Measurements from ENCODE around the gene STK17B.
"Not testable (repeated sequence)": the region's sequence is repeated elsewhere in the genome, so short reads cannot be mapped to it uniquely, and the experiment has no call there.

Gene STK17B

DNA sequence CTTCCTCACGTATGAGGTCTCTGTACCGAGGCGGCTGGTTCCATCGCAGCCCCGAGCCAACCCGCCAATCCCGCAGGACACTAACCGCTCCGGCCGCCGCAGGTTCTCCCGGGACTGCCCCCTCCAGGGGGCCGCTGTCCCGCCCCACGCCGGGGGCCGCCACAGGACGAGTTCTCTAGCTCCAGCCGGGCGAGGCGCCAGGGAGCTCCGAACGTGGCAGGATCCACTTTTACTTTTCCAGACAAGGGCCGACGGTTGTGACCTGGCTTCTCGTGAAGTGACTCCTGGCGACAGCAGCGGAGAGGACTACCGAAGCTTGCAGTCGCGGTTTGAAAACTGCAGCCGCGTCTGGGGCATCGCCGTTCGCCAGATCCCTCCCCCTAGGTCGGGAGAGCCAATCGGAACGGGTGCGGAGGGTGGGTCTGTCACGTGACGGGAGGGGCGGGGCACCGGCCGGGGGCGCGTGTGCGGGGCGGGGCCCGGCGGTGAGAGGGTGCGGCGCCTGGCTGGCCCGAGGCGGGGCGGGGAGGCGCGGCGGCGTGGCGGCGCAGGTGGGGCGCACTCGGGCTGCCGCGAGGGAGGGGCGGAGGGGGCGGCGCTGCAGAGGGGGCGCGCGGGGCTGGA lies at the start of gene STK17B:
Gene STK17B (minus strand): TSS at position 331 of the 624 bp plus-strand sequence. CDS start 8,195 bp downstream, outside the sequence.
- in situ Hi-C loops (cut with HindIII; ENCODE audit: low sequenced_read_pairs), result no loop called here

DNA sequence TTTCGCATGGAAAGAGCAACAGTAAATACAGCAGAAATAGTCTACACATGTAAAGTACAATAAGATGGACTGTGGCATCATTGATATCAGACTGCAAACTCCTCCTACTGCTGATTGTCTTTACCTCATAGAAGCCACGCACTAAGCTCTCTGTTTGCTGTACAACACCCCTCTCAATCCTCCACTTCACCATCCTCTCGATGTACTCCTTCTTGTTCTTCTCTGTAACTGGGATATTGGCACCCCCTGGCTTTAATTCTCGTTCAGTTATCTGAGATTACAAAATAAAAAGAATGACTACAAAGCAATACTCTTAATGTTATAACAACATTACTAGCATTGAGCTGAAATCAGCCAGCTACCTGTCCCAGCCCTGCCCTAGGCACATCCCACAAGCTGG lies 49.3 kb upstream of the STK17B start:
- in situ Hi-C loops (cut with HindIII; ENCODE audit: low sequenced_read_pairs), result no loop called here

DNA sequence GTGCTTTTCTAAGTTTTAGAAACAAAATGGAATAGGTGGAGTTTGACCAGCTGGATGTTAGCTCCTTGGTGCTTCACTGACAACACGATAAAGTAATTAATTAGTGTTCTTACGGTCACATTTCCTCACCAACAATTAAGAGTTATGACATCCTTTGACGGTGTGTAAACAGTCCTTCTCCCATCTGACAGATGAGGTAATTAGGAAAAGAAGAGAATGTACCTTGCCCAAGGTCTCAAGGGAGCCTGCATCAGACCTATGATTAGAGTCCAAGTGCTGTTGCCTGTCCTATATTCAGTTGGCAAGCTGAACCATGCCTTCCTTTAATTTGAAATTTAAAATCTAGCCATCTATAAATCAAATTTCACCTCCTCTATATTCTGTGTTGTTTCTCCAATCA lies 48.3 kb upstream of the STK17B start:
- in situ Hi-C loops (cut with HindIII; ENCODE audit: low sequenced_read_pairs), result no loop called here

GRCh38 chr2:196218106-196218505 lies 46.7 kb upstream of the STK17B start:
- in situ Hi-C loops (cut with HindIII; ENCODE audit: low sequenced_read_pairs), result no loop called here

DNA sequence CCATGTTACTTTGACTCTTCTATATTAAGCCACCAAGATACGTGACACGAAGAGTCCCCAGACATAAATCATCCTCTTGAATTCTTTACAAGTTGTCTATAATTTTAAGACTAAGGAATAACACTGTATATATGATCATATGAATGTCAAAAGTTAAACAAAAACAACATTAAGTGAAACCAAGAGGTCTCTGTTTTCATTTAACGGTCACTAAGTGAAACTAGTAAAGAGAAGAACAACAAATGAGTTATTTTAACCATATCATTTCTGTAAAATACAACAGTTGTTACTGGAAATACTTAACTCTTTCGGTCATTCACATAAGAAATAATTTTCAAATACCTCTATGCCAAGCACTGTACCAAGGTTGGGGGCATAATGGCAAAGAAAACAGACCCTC lies 45.7 kb upstream of the STK17B start:
- in situ Hi-C loops (cut with HindIII; ENCODE audit: low sequenced_read_pairs), result no loop called here

- in situ Hi-C loops (cut with HindIII; ENCODE audit: low sequenced_read_pairs), result no loop called here
These were observed 44.0 kb upstream of the STK17B start for GRCh38 chr2:196215376-196215775.

DNA sequence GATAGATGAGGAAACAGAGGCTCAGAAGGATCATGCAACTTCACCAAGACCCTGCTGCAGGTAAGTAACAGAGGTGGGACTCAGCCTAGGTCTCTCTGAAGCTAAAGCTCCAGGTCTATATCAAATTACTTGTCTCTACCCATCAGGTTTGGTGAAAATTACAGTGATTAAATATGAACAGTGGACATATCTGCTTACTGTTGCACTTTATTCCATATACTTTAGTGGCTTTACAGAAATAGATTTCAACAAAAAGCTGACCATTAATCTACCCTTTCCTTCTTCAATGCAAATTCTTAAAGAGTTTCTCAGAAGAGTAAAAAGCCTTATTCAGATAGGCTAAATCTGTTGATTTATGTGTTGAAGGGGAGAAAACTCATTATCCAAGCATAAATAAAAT lies 42.8 kb upstream of the STK17B start:
- in situ Hi-C loops (cut with HindIII; ENCODE audit: low sequenced_read_pairs), result no loop called here

GRCh38 chr2:196213252-196213980 lies 42.0 kb upstream of the STK17B start:
- in situ Hi-C loops (cut with HindIII; ENCODE audit: low sequenced_read_pairs), result no loop called here

- in situ Hi-C loops (cut with HindIII; ENCODE audit: low sequenced_read_pairs), result no loop called here
These were observed 37.5 kb upstream of the STK17B start for GRCh38 chr2:196208915-196209314.

- in situ Hi-C loops (cut with HindIII; ENCODE audit: low sequenced_read_pairs), result no loop called here
These were observed 35.4 kb upstream of the STK17B start for GRCh38 chr2:196206804-196207203.

- in situ Hi-C loops (cut with HindIII; ENCODE audit: low sequenced_read_pairs), result no loop called here
These were observed 34.6 kb upstream of the STK17B start for GRCh38 chr2:196205881-196206435.

DNA sequence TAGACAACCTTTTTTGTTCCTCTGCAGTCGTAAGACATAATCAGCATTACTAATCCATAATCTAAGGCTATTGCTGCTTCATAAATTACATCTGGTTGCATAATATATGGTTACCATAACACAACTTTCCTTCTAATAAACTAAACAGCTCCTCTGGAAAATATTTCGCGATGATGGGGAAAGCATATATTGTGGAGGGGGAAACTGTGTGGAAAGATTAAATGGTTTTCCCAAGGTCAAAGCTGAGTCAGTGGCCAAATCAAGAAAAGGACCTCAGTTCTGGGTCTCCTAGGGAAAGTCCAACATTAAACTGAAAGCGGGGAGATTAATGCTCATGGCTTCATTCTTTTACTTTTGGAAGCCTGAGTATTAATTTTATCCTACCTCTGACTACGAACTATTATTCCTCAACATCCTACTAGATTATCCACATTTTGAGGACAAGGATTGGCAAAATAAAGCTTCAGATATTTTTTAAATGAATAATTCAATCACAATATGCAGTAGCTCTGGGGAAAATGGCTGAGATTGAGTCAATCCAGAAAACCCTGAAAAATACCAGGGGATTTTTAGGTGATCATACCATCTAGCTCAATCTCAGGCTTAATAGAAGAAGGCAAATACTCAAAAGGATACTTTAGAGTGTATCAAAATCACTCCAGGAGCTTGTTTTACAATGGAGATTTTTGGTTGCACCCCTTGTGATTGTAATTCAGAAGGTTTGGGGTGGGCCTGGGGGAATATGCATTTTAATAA lies 33.8 kb upstream of the STK17B start:
- in situ Hi-C loops (cut with HindIII; ENCODE audit: low sequenced_read_pairs), result no loop called here

DNA sequence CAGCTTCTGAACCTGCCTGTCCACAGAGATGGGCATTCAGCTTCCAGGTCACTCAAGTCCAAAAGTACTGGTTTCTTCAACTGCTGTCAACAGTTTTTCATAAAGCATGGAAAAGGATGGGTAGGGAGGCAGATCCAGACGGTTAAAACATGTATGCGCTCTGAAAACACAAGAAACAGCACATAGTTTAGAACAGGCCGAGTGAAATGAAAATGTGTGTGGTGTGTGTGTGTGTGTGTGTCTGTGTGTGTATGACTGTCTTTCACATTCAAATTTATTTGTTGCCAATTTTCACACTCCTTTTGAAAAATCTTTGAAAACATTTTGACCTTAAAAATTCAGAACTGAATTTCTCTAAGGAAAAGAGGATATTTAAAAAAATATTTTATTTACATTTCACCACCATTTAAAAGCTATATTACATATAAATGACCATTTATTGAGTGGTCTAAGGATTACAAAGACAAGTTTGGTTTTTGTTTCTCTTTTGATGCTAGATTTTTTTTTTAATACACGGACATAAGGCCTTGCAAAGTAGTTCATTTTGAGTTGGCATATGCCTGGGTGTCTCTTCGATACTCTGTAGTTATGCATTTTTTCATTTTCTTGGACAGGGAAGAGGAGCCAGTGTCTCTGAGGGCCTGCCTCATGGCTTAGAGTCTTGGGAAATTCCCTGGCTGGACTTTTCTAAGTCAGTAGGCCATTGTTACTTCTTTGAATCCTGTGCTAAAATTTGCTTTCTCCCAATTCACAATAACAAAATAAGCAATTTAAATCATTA lies 30.0 kb upstream of the STK17B start:
- in situ Hi-C loops (cut with HindIII; ENCODE audit: low sequenced_read_pairs), result no loop called here

DNA sequence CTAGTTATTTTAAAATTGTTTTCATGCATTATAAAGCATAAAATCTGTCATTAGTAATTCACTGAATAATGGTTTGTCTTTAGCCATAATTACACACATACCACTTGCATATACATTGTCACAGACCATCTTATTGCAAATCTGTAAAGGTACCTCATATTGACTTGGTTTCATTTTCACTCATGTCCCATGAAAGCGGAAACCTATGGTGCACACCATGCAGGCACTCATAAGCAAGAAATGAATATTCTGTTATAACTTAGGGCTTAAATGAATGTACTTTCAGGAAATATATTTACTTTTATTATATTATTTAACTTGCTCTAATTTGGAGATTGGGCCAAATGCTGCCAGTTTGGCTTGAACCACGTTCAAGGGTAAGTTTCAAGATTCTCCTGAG lies 29.2 kb upstream of the STK17B start:
- in situ Hi-C loops (cut with HindIII; ENCODE audit: low sequenced_read_pairs), result no loop called here

DNA sequence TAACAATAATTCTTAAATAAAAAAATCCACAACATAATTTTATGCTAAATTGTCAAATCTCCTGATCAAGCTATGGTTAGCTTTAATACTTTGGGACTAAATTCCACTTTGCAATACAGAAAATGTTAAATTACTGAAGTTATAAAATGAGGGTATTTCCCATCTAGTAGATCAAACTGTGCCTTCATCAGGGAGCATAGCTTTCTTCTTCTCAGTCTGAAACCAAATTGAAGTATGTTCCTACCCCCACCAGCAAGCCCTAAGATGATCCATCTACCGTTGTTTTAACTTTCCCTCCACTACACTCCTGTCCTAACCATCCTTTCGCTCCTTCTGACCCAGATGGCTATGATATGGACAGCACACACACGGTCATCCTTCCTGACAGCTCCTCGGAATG lies 24.4 kb upstream of the STK17B start:
- in situ Hi-C loops (cut with HindIII; ENCODE audit: low sequenced_read_pairs), result no loop called here

DNA sequence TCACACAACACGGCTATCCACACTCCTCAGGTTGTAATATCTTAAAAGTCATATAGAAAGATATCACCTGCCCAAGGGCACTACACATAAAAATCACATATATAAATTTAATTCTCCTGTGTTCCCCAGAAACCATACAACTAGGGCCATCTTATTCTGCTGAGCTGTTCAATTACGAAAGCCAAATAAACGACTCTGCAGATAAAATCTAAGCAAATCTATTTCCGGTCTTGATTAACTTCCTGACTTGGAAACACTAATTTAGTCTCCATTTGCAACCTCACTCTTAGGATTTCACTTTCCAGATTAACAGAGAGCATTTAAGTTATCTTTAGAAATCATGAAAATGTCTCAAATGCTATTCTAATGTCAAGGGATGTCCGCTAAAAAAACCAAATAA lies 23.9 kb upstream of the STK17B start:
- in situ Hi-C loops (cut with HindIII; ENCODE audit: low sequenced_read_pairs), result no loop called here

GRCh38 chr2:196191541-196191940 lies 20.2 kb upstream of the STK17B start:
- in situ Hi-C loops (cut with HindIII; ENCODE audit: low sequenced_read_pairs), result no loop called here

DNA sequence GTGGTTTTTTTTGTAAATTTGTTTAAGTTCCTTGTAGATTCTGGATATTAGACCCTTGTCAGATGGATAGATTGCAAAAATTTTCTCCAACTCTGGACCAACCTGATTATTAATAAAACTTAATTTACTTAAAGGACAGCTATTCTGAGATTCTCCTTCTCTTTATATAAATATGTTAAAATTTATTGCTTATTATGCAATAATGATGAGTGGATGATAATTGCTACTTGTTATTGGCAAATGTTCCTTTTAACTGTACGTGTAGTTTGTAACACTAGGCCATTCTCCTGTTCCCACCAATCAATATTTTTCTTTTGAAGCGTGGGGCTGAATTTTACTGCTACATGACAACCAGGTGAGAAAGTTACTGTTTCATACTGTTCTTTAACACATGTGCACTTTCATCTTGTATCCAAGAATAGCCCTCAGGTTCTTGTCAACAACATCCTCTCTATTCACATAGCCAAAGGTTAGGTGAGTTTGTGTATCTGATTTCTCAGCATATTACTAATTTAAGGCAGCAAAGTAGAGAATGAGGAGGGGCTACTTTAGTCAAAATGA lies 16.6 kb upstream of the STK17B start:
- in situ Hi-C loops (cut with HindIII; ENCODE audit: low sequenced_read_pairs), result no loop called here

GRCh38 chr2:196187175-196187700 lies 15.9 kb upstream of the STK17B start:
- in situ Hi-C loops (cut with HindIII; ENCODE audit: low sequenced_read_pairs), result not testable (repeated sequence)

DNA sequence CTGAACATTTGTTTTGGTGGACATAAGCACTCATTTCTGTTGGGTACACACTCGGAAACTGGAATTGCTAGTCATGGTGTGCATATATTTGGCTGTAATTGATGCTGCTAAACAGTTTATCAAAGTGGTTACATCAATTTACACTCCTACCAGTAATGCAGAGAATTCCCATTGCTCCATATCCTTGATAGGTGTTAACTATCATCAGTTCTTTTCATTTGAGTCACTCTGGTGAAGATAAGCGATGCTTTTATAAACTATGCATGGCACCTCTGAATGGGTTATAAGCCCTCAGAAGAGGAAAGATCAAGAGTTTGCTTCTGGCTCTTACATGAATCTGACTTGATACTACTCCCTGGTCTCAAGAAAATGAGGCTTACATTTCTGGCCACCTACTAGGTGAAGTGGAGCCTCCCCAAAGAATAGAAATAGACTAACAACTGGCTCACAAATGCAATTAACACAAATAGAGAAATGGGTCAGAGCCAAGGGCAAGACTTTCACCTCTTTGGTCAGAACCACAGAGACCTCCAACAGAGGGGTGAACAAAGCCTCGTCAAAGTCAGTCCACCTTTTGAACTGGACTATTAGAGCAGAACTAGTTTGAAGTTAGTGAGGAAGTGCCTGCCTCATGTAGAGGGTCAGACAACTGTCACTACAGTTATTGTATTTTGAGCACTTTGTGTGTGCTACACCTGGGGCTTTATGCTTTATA lies 15.0 kb upstream of the STK17B start:
- in situ Hi-C loops (cut with HindIII; ENCODE audit: low sequenced_read_pairs), result no loop called here

All from DLD1 (cell line).